ENCODE results near the gene ARHGAP4.

The ARHGAP4 gene

DNA sequence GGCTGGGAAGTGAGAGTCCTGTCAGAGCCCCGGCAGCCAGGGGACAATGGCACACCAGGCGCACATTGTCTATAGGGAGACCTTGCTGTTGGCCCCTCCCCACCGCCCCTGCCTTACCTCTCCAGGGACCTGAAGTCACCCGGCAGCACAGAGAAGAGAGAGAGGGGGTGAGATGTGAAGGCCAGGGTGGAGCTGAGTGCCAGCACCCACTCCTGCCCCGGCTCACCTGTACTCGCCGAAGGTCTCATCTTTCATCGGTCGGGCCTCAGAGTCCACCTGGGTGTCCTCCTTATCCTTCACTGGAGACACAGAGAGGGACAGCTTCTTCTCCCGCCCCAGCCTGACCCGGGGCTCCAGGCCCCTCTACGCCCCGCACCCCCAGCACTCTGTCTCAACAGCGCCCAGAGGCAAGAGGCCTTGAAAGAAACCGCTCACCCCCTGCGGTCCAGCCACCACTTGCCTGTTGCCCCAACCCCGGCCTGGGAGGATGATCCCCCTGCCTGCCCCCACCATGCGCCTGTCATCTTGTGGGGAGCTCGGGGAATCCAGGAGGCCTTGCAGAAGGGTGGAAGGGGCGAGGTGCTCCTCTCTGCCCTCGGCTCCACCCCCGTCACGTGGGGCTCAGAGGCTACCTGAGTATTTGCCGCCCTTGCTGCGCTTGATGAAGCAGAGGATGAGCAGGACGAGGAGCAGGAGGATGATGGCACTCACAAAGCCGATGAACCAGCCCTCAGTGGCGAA lies 62.6 kb downstream of the ARHGAP4 start:
- no peaks in the 10 kb centered on the region for H3K27me3 ChIP-seq (ENCODE audit: insufficient read depth, low read length)
- no peaks in the 10 kb centered on the region for H3K79me2 ChIP-seq (ENCODE audit: insufficient read depth, low read length)
- H3F3A ChIP-seq (ENCODE audit: insufficient read depth, low read length), result no peaks in the 10 kb centered on the region

DNA sequence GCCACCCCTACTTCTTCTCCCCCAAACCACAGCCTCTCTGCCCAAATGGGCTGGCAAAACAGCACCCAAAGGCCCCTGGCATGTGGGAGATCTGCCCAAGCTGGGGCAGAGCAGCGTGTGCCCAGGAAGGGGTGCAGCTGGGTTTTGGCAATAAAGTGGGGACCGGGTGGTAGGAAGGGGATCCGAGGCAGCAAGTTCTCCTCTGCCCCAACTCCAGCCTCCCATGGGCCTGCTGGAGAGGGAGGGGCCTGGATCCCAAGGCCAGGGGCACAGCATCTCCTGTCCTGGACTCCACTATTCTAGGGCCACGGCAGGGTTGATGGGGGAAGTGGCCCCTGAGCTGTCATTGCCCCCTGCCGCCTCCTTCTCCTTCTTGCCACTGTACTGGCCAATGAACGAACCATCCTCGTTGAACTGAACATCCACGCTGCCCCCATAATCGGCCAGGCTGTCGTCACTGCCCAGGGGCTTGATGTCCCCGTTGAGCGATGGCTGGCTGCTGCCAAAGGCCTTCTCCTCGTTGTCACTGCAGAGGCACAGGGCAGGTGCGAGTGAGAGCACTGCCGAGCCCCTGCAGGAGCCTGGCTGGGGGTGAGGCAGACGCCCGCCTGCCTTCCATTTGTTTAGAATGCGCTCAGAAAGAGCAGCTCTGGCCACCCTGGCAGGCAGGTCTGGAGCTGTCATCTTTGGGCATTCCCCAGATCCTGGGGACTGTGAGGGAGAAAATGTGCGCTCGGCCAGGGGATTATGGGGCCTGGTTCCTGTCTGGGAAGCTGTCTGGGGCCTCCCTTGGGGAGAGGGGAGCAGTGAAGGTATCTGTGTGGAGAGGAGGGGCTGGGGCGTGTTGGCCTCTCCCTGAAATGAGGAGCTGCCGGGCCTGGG lies 63.5 kb downstream of the ARHGAP4 start:
- no peaks in the 10 kb centered on the region for H3K36me3 ChIP-seq (ENCODE audit: insufficient read depth, low read length)
- no peaks in the 10 kb centered on the region for H3K27me3 ChIP-seq (ENCODE audit: insufficient read depth, low read length)
- no peaks in the 10 kb centered on the region for H3K79me2 ChIP-seq (ENCODE audit: insufficient read depth, low read length)
- no peak overlapping the region for H3K9ac ChIP-seq (ENCODE audit: low read length)
- H3K4me1 ChIP-seq (ENCODE audit: insufficient read depth, low read length, severe bottlenecking), result no peaks in the 10 kb centered on the region
- no peaks in the 10 kb centered on the region for H4K20me1 ChIP-seq (ENCODE audit: insufficient read depth, low read length)
- no peaks in the 10 kb centered on the region for H3K9me3 ChIP-seq (ENCODE audit: low read length)
- H3K9me2 ChIP-seq (ENCODE audit: low read depth, low read length), result no peaks in the 10 kb centered on the region
- TF ChIP-seq CTCF (IDR thresholded peaks at IDR 0.05; ENCODE audit: low read length), result no peak
- no peak for TF ChIP-seq EZH2 (IDR thresholded peaks at IDR 0.05; ENCODE audit: borderline replicate concordance, low read length)
- H3K4me3 ChIP-seq (ENCODE audit: low read depth, low read length, poor library complexity, severe bottlenecking), result no peak overlapping the region
- no peaks in the 10 kb centered on the region for H3F3A ChIP-seq (ENCODE audit: insufficient read depth, low read length)
- H3K27ac ChIP-seq (ENCODE audit: low read depth, low read length, poor library complexity, severe bottlenecking), result no peak overlapping the region
- no peak overlapping the region for H2AFZ ChIP-seq (ENCODE audit: low read length)
- no peak overlapping the region for H3K4me2 ChIP-seq (ENCODE audit: low read length)

More for the DNA sequence above, 62.6 kb downstream of the ARHGAP4 start:
- Histone ChIP-seq H3K9me2 (ENCODE audit: low read depth, low read length) (no peaks in the 10 kb centered on the region), H3K4me2 (ENCODE audit: low read length) (no peak overlapping the region), H2AFZ (ENCODE audit: low read length) (no peak overlapping the region), H3K4me1 (ENCODE audit: insufficient read depth, low read length, severe bottlenecking) (no peaks in the 10 kb centered on the region), H3K27ac (ENCODE audit: low read depth, low read length, poor library complexity, severe bottlenecking) (no peak overlapping the region), H4K20me1 (ENCODE audit: insufficient read depth, low read length) (no peaks in the 10 kb centered on the region), H3K36me3 (ENCODE audit: insufficient read depth, low read length) (no peaks in the 10 kb centered on the region), H3K9ac (ENCODE audit: low read length) (no peak overlapping the region), H3K4me3 (ENCODE audit: low read depth, low read length, poor library complexity, severe bottlenecking) (no peak overlapping the region), H3K9me3 (ENCODE audit: low read length) (no peaks in the 10 kb centered on the region)
- TF ChIP-seq EZH2 (IDR thresholded peaks at IDR 0.05; ENCODE audit: borderline replicate concordance, low read length), result no peak
- no peak for TF ChIP-seq CTCF (IDR thresholded peaks at IDR 0.05; ENCODE audit: low read length)

GRCh38 chrX:153861733-153862310 lies 64.2 kb downstream of the ARHGAP4 start:
- no peaks in the 10 kb centered on the region for H4K20me1 ChIP-seq (ENCODE audit: insufficient read depth, low read length)
- H3K9me2 ChIP-seq (ENCODE audit: low read depth, low read length), result no peaks in the 10 kb centered on the region
- H2AFZ ChIP-seq (ENCODE audit: low read length), result no peak overlapping the region
- no peak overlapping the region for H3K27ac ChIP-seq (ENCODE audit: low read depth, low read length, poor library complexity, severe bottlenecking)
- H3K4me1 ChIP-seq (ENCODE audit: insufficient read depth, low read length, severe bottlenecking), result no peaks in the 10 kb centered on the region
- H3K36me3 ChIP-seq (ENCODE audit: insufficient read depth, low read length), result no peaks in the 10 kb centered on the region
- no peaks in the 10 kb centered on the region for H3K9me3 ChIP-seq (ENCODE audit: low read length)
- no peaks in the 10 kb centered on the region for H3K79me2 ChIP-seq (ENCODE audit: insufficient read depth, low read length)
- H3K27me3 ChIP-seq (ENCODE audit: insufficient read depth, low read length), result no peaks in the 10 kb centered on the region
- H3K4me3 ChIP-seq (ENCODE audit: low read depth, low read length, poor library complexity, severe bottlenecking), result no peak overlapping the region
- no peaks in the 10 kb centered on the region for H3F3A ChIP-seq (ENCODE audit: insufficient read depth, low read length)
- no peak overlapping the region for H3K4me2 ChIP-seq (ENCODE audit: low read length)
- H3K9ac ChIP-seq (ENCODE audit: low read length), result no peak overlapping the region
- no peak for TF ChIP-seq EZH2 (IDR thresholded peaks at IDR 0.05; ENCODE audit: borderline replicate concordance, low read length)
- no peak for TF ChIP-seq CTCF (IDR thresholded peaks at IDR 0.05; ENCODE audit: low read length)
